ENCODE results near the gene FNDC3B. TPM values are rescaled to one million over a fixed set of nuclear protein-coding genes. Genes with fewer than 3 reads are reported as not detected.

The FNDC3B gene
- total RNA-seq, 2 experiments from 2014 or later, result 13.4 to 15.3 TPM

- DNase-seq, result no peak
- CTCF ChIA-PET, result interaction anchor here (1.3 kb wide), 1 partner anchor 343 kb away, joined by 3 read pairs; no protein-coding TSS in a partner anchor
- Mint-ChIP-seq H3K9me3 (no peaks in the 10 kb centered on the region), H3K27ac (no peak overlapping the region), H3K4me1 (peaks cover 3% of the 10 kb centered on the region), H3K27me3 (no peaks in the 10 kb centered on the region), H3K4me3 (no peak overlapping the region), H3K36me3 (ENCODE audit: low read depth) (peaks cover 6% of the 10 kb centered on the region)
- POLR2A ChIA-PET, result no interaction called here
Measured at GRCh38 chr3:172320468-172320867, 281.1 kb downstream of the FNDC3B start.

- peaks cover 6% of the 10 kb centered on the region for H3K36me3 Mint-ChIP-seq (ENCODE audit: low read depth)
- no peaks in the 10 kb centered on the region for H3K27me3 Mint-ChIP-seq
- DNase-seq, result no peak
- no peak overlapping the region for H3K27ac Mint-ChIP-seq
- H3K4me1 Mint-ChIP-seq, result peaks cover 3% of the 10 kb centered on the region
- H3K9me3 Mint-ChIP-seq, result no peaks in the 10 kb centered on the region
- no peak overlapping the region for H3K4me3 Mint-ChIP-seq
- POLR2A ChIA-PET, result no interaction called here
- CTCF ChIA-PET, result interaction anchor here (0.6 to 3.7 kb wide), 2 partner anchors 11 to 110 kb away, joined by 3 to 14 read pairs; no protein-coding TSS in a partner anchor
Measured at GRCh38 chr3:172321035-172321434, 281.7 kb downstream of the FNDC3B start.

GRCh38 chr3:172323894-172324610, 284.7 kb downstream of the FNDC3B start:
- no peak for DNase-seq
- Mint-ChIP-seq H3K27me3 (no peaks in the 10 kb centered on the region), H3K4me3 (no peak overlapping the region), H3K36me3 (ENCODE audit: low read depth) (peaks cover 6% of the 10 kb centered on the region), H3K9me3 (no peaks in the 10 kb centered on the region), H3K27ac (no peak overlapping the region), H3K4me1 (peaks cover 2% of the 10 kb centered on the region)
- ChIA-PET CTCF (interaction anchor here (0.9 to 3.7 kb wide), 3 partner anchors 8 to 361 kb away, joined by 3 to 14 read pairs (median 4); no protein-coding TSS in a partner anchor), POLR2A (no interaction called here)

GRCh38 chr3:172324611-172325203, 285.3 kb downstream of the FNDC3B start:
- no peak overlapping the region for H3K27ac Mint-ChIP-seq

GRCh38 chr3:172325461-172325860, 286.1 kb downstream of the FNDC3B start:
- DNase-seq, result no peak
- Mint-ChIP-seq H3K4me1 (peaks cover 2% of the 10 kb centered on the region), H3K4me3 (no peak overlapping the region), H3K36me3 (ENCODE audit: low read depth) (no peaks in the 10 kb centered on the region), H3K27me3 (no peaks in the 10 kb centered on the region), H3K27ac (no peak overlapping the region), H3K9me3 (no peaks in the 10 kb centered on the region)
- POLR2A ChIA-PET, result no interaction called here
- CTCF ChIA-PET, result no interaction called here

More at GRCh38 chr3:172324611-172325203, 285.3 kb downstream of the FNDC3B start:
- ChIA-PET CTCF (interaction anchor here (0.9 to 3.7 kb wide), 3 partner anchors 8 to 361 kb away, joined by 3 to 14 read pairs (median 4); no protein-coding TSS in a partner anchor), POLR2A (no interaction called here)
- Mint-ChIP-seq H3K9me3 (no peaks in the 10 kb centered on the region), H3K27me3 (no peaks in the 10 kb centered on the region), H3K36me3 (ENCODE audit: low read depth) (peaks cover 5% of the 10 kb centered on the region), H3K4me3 (no peak overlapping the region), H3K4me1 (peaks cover 2% of the 10 kb centered on the region)
- no peak for DNase-seq

- Mint-ChIP-seq H3K27me3 (no peaks in the 10 kb centered on the region), H3K4me1 (peaks cover 2% of the 10 kb centered on the region), H3K4me3 (no peak overlapping the region), H3K36me3 (ENCODE audit: low read depth) (no peaks in the 10 kb centered on the region), H3K27ac (no peak overlapping the region), H3K9me3 (no peaks in the 10 kb centered on the region)
- CTCF ChIA-PET, result no interaction called here
- no peak for DNase-seq
- POLR2A ChIA-PET, result no interaction called here
Measured at GRCh38 chr3:172326993-172327392, 287.6 kb downstream of the FNDC3B start.

- DNase-seq, result no peak
- Mint-ChIP-seq H3K9me3 (no peaks in the 10 kb centered on the region), H3K4me1 (peaks cover 6% of the 10 kb centered on the region), H3K4me3 (no peak overlapping the region), H3K27me3 (no peaks in the 10 kb centered on the region), H3K27ac (no peak overlapping the region), H3K36me3 (ENCODE audit: low read depth) (no peaks in the 10 kb centered on the region)
- CTCF ChIA-PET, result interaction anchor here (1.2 kb wide), 1 partner anchor 10 kb away, joined by 3 read pairs; no protein-coding TSS in a partner anchor
- POLR2A ChIA-PET, result no interaction called here
Measured at GRCh38 chr3:172328282-172328681, 288.9 kb downstream of the FNDC3B start.

- H3K36me3 Mint-ChIP-seq (ENCODE audit: low read depth), result peaks cover 2% of the 10 kb centered on the region
- H3K27ac Mint-ChIP-seq, result no peak overlapping the region
- DNase-seq, result no peak
- peaks cover 6% of the 10 kb centered on the region for H3K4me1 Mint-ChIP-seq
- H3K4me3 Mint-ChIP-seq, result no peak overlapping the region
- CTCF ChIA-PET, result interaction anchor here (1.2 kb wide), 1 partner anchor 11 kb away, joined by 3 read pairs; no protein-coding TSS in a partner anchor
- no peaks in the 10 kb centered on the region for H3K9me3 Mint-ChIP-seq
- H3K27me3 Mint-ChIP-seq, result no peaks in the 10 kb centered on the region
- POLR2A ChIA-PET, result no interaction called here
Measured at GRCh38 chr3:172329070-172329469, 289.7 kb downstream of the FNDC3B start.

- Mint-ChIP-seq H3K4me1 (peaks cover 6% of the 10 kb centered on the region), H3K4me3 (no peak overlapping the region), H3K9me3 (no peaks in the 10 kb centered on the region), H3K27me3 (no peaks in the 10 kb centered on the region), H3K27ac (no peak overlapping the region), H3K36me3 (ENCODE audit: low read depth) (peaks cover 2% of the 10 kb centered on the region)
- no peak for DNase-seq
- ChIA-PET CTCF (interaction anchor here (3.1 kb wide), 1 partner anchor 335 kb away, joined by 30 read pairs; no protein-coding TSS in a partner anchor), POLR2A (no interaction called here)
Measured at GRCh38 chr3:172330413-172330812, 291.0 kb downstream of the FNDC3B start.

GRCh38 chr3:172332256-172333041, 293.1 kb downstream of the FNDC3B start:
- ChIA-PET CTCF (interaction anchor here (0.6 to 3.1 kb wide), 23 partner anchors 8 to 1391 kb away, joined by 3 to 30 read pairs (median 4); partner anchors contain the start of genes GHSR and NCEH1), POLR2A (interaction anchor here (0.6 to 1.0 kb wide), 4 partner anchors 9 to 293 kb away, joined by 3 to 4 read pairs (median 4); partner anchors contain the start of gene FNDC3B)
- peak; percentile 60 for DNase-seq
- no peak overlapping the region for H3K27ac Mint-ChIP-seq
- peaks cover 6% of the 10 kb centered on the region for H3K4me1 Mint-ChIP-seq
- H3K4me3 Mint-ChIP-seq, result no peak overlapping the region
- peaks cover 2% of the 10 kb centered on the region for H3K36me3 Mint-ChIP-seq (ENCODE audit: low read depth)
- H3K9me3 Mint-ChIP-seq, result no peaks in the 10 kb centered on the region
- H3K27me3 Mint-ChIP-seq, result no peaks in the 10 kb centered on the region

- CTCF ChIA-PET, result interaction anchor here (0.6 to 3.1 kb wide), 19 partner anchors 8 to 1391 kb away, joined by 3 to 30 read pairs (median 4); partner anchors contain the start of genes GHSR and NCEH1
- POLR2A ChIA-PET, result interaction anchor here (1.0 kb wide), 1 partner anchor 9 kb away, joined by 4 read pairs; no protein-coding TSS in a partner anchor
- H3K4me1 Mint-ChIP-seq, result peaks cover 6% of the 10 kb centered on the region
- H3K27ac Mint-ChIP-seq, result no peak overlapping the region
- peaks cover 2% of the 10 kb centered on the region for H3K36me3 Mint-ChIP-seq (ENCODE audit: low read depth)
- no peaks in the 10 kb centered on the region for H3K27me3 Mint-ChIP-seq
- H3K4me3 Mint-ChIP-seq, result no peak overlapping the region
- H3K9me3 Mint-ChIP-seq, result no peaks in the 10 kb centered on the region
- no peak for DNase-seq
Measured at GRCh38 chr3:172333042-172333377, 293.6 kb downstream of the FNDC3B start.

- Mint-ChIP-seq H3K9me3 (no peaks in the 10 kb centered on the region), H3K27me3 (no peaks in the 10 kb centered on the region), H3K4me1 (peaks cover 6% of the 10 kb centered on the region), H3K36me3 (ENCODE audit: low read depth) (peaks cover 2% of the 10 kb centered on the region), H3K27ac (no peak overlapping the region), H3K4me3 (no peak overlapping the region)
- ChIA-PET POLR2A (no interaction called here), CTCF (interaction anchor here (0.6 kb wide), 2 partner anchors 22 to 293 kb away, joined by 3 to 4 read pairs; no protein-coding TSS in a partner anchor)
- DNase-seq, result no peak
Measured at GRCh38 chr3:172333692-172334457, 294.5 kb downstream of the FNDC3B start.
